ENCODE data around the gene RACGAP1.

Gene RACGAP1

DNA sequence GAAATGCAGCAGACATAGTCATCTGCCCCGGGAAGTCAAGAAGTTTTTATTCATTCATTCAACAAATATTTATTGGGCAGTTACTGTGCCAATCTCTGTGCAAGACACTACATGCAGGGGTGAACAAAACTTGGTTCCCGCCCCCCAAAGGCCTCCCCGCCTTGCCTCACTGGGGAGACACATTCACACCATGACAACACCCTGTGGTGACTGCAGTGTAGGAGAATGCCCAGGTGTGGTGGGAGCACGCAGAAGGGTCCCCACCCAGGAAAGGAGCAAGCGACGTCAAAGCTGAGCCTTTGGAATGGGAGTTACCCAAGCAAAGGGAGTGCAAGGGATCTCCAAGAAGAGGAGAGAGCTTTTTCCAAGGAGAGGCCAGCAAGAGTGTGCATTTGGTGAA, 54.2 kb downstream of the RACGAP1 start:
- Histone ChIP-seq H3K9ac (ENCODE audit: low read length) (no peak overlapping the region), H3K4me3 (ENCODE audit: low read length) (no peak overlapping the region), H3K9me3 (ENCODE audit: control insufficient read depth, low read length) (no peaks in the 10 kb centered on the region), H3K36me3 (ENCODE audit: control insufficient read depth, insufficient read depth, low read length, severe bottlenecking) (no peaks in the 10 kb centered on the region), H3K27me3 (replicated peaks; ENCODE audit: control insufficient read depth, insufficient read depth, low read length) (peaks cover 46% of the 10 kb centered on the region), H3K4me1 (ENCODE audit: control insufficient read depth, insufficient read depth, low read length) (peaks cover 8% of the 10 kb centered on the region)
- no peak for DNase-seq (ENCODE audit: low read depth)

DNA sequence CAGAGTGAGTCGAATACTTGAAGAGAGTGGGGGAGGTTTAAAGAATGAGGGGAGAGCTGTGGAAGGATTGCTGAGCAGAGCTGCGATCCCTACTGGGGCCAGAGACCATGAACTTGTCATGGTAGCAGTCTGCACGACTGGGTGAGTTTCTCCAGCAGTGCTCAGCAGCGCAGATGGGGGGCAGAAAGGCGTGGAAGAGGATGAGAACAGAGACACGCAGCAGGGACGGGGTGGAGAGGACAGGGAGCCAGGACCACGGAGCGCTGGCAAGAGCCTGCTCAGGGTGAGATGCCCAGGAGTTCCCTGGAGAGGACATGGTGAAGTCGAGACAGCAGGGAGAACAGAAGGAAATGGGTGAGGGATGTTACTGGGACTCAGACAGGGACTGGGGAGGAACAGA, 54.6 kb downstream of the RACGAP1 start:
- DNase-seq (ENCODE audit: low read depth): no peak
- Histone ChIP-seq H3K27me3 (replicated peaks; ENCODE audit: control insufficient read depth, insufficient read depth, low read length) (peaks cover 42% of the 10 kb centered on the region), H3K4me3 (ENCODE audit: low read length) (no peak overlapping the region)

DNA sequence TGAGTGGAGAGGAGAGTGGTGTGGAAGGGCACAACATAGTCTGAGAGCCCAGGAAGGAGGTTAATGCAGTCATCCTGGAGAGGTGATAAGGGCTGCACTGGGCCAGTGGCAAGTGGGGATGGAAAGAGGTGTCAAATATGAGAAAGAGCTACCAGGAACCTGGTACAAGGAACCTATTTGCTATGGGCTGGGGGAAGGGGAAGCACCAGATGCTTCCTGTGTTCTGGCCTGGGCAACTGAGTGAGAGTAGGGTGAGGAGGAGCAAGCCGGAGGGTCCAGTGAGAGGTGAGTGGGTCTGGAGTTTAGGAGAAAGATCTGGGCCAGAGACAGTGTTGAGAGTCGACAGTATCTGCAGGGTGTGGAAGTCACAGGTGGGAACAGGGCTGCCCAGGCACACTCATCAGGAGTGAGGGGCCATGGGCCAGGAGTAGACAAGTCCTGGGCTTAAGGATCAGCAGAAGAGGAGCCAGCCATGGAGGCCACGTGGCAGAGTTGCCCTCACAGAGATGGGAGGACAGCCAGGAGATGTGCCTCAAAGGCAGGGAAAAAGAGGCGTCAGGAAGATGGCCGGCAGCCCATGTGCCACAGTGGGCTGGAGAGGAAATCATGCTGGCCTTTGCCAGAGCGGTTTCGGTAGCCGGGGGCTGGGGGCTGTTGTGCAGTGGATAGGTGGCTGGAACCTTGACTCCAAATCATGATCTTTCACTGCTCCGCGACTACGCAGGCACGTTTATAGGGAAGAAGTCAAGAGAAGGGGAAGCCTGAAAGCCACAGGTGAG, 55.5 kb downstream of the RACGAP1 start:
- Histone ChIP-seq H3K27me3 (replicated peaks; ENCODE audit: control insufficient read depth, insufficient read depth, low read length) (peaks cover 39% of the 10 kb centered on the region), H3K9me3 (ENCODE audit: control insufficient read depth, low read length) (no peaks in the 10 kb centered on the region), H3K4me3 (ENCODE audit: low read length) (no peak overlapping the region), H3K4me1 (ENCODE audit: control insufficient read depth, insufficient read depth, low read length) (peaks cover 7% of the 10 kb centered on the region), H3K9ac (ENCODE audit: low read length) (no peak overlapping the region), H3K36me3 (ENCODE audit: control insufficient read depth, insufficient read depth, low read length, severe bottlenecking) (no peaks in the 10 kb centered on the region)
- DNase-seq (ENCODE audit: low read depth): no peak

More for the DNA sequence above, 54.6 kb downstream of the RACGAP1 start:
- Histone ChIP-seq H3K9ac (ENCODE audit: low read length) (no peak overlapping the region), H3K9me3 (ENCODE audit: control insufficient read depth, low read length) (no peaks in the 10 kb centered on the region), H3K36me3 (ENCODE audit: control insufficient read depth, insufficient read depth, low read length, severe bottlenecking) (no peaks in the 10 kb centered on the region), H3K4me1 (ENCODE audit: control insufficient read depth, insufficient read depth, low read length) (peaks cover 8% of the 10 kb centered on the region)

DNA sequence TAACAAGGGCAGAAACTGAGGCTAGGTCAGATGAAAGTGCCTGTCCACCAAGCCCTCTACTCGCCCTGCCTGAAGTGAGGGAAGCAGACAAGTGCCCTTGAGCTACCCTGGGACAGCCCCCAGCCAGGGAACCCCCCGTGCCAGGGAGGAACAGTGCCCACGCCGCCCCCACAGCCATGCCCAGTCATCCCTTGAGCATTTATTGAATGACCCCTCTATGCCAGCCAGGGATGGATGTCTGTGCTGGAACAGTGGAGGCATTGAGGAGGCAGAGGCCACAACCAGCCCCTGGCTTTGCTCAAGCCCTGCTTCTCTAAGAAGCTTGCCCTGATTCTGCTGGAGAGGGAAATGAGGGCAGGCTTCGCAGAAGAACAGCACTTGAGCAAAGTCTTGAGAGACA, 56.3 kb downstream of the RACGAP1 start:
- H3K27me3 ChIP-seq (replicated peaks; ENCODE audit: control insufficient read depth, insufficient read depth, low read length): peaks cover 43% of the 10 kb centered on the region
- H3K4me3 ChIP-seq (ENCODE audit: low read length): no peak overlapping the region
- no peaks in the 10 kb centered on the region for H3K9me3 ChIP-seq (ENCODE audit: control insufficient read depth, low read length)
- no peak for DNase-seq (ENCODE audit: low read depth)
- peaks cover 4% of the 10 kb centered on the region for H3K4me1 ChIP-seq (ENCODE audit: control insufficient read depth, insufficient read depth, low read length)
- H3K36me3 ChIP-seq (ENCODE audit: control insufficient read depth, insufficient read depth, low read length, severe bottlenecking): no peaks in the 10 kb centered on the region
- H3K9ac ChIP-seq (ENCODE audit: low read length): no peak overlapping the region

DNA sequence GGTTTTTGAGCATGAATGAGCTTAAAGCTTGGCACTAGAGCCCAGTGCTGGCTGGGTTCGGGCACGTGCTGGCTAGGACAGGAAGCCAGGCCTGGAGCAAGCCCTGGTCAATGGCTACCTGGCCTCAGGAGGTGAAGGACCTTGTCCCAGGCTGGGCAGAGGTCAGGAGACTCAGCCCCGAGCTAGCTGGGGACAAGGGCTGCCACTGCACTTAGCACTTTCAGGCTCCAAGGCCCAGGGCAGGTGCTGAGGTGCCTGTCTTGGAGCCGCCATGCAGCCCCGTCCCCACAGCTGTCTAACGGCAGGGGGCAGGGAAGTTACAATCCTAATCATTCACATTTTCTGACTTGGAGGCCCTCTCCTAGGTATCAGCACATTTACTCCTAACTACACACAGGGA, 56.8 kb downstream of the RACGAP1 start:
- H3K4me1 ChIP-seq (ENCODE audit: control insufficient read depth, insufficient read depth, low read length): peaks cover 4% of the 10 kb centered on the region
- no peaks in the 10 kb centered on the region for H3K9me3 ChIP-seq (ENCODE audit: control insufficient read depth, low read length)
- no peak overlapping the region for H3K9ac ChIP-seq (ENCODE audit: low read length)
- no peak overlapping the region for H3K4me3 ChIP-seq (ENCODE audit: low read length)
- no peaks in the 10 kb centered on the region for H3K36me3 ChIP-seq (ENCODE audit: control insufficient read depth, insufficient read depth, low read length, severe bottlenecking)
- no peak for DNase-seq (ENCODE audit: low read depth)
- peaks cover 47% of the 10 kb centered on the region for H3K27me3 ChIP-seq (replicated peaks; ENCODE audit: control insufficient read depth, insufficient read depth, low read length)

DNA sequence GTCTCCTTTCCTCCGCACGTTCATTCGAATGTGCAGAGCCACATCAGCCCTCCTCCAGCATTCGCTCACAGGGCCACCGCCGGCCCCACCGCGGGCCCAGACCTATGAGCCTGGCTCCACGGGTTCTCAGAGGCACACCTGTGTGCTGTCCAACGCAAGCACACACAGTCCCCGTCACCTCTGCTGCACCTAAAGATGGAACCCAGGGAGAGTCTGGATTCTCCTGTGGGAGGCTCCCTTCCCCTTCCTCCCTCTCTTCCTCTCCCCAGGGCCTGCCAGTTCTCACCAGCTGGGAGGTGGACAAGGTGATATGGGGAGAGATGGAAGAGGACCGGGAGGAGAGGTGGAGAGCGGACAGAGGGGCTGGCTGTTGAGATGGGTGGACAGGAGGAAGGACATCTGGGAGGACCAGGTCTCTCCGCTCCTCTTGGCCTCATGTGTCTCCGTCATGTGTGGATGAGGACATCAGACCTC, 57.5 kb downstream of the RACGAP1 start:
- Histone ChIP-seq H3K4me3 (ENCODE audit: low read length) (peak overlapping the region; percentile 42), H3K27me3 (replicated peaks; ENCODE audit: control insufficient read depth, insufficient read depth, low read length) (peaks cover 47% of the 10 kb centered on the region)

DNA sequence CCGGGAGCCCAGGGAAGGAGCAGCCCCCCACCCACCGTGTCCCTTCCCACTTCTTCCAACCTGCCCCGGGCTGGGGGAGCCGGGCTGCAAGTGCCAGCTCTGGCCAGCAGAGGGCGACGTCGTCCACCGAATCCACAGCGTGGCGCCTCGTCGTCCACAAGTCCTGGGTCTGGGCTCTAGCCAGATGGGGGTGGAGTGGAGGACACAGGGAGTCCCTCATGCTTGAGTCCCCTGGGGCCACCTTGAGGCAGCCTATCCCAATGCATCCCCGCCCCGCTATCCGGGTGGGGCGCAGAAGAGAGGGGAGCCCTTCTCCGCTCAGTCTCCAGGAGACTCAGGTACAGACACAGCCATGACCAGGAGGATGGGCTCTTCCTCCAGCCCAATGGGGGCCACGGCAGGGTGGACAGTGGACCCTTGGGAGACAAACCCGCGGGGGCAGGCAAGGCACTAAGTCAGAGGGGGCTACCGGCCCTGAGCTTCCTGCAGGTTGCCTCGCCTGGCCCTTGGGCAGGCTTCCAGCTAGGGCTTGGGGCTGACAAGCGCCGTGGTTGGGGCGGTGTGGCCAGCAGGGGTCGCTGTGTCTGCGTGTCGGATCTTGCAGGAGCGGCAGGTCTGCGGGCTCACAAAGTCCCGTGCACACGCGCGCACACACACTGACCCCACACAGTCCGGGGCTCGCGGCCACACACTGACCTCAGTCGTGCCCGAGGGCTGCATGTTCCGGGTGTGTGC, 58.1 kb downstream of the RACGAP1 start:
- Histone ChIP-seq H3K4me3 (ENCODE audit: low read length) (peak overlapping the region; percentile 42), H3K27me3 (replicated peaks; ENCODE audit: control insufficient read depth, insufficient read depth, low read length) (peaks cover 47% of the 10 kb centered on the region), H3K36me3 (ENCODE audit: control insufficient read depth, insufficient read depth, low read length, severe bottlenecking) (no peaks in the 10 kb centered on the region), H3K9me3 (ENCODE audit: control insufficient read depth, low read length) (no peaks in the 10 kb centered on the region), H3K9ac (ENCODE audit: low read length) (no peak overlapping the region), H3K4me1 (ENCODE audit: control insufficient read depth, insufficient read depth, low read length) (peaks cover 4% of the 10 kb centered on the region)
- DNase-seq (ENCODE audit: low read depth): peak; percentile 91

More for the DNA sequence above, 57.5 kb downstream of the RACGAP1 start:
- Histone ChIP-seq H3K4me1 (ENCODE audit: control insufficient read depth, insufficient read depth, low read length) (peaks cover 4% of the 10 kb centered on the region), H3K9ac (ENCODE audit: low read length) (no peak overlapping the region), H3K36me3 (ENCODE audit: control insufficient read depth, insufficient read depth, low read length, severe bottlenecking) (no peaks in the 10 kb centered on the region), H3K9me3 (ENCODE audit: control insufficient read depth, low read length) (no peaks in the 10 kb centered on the region)
- DNase-seq (ENCODE audit: low read depth): no peak

DNA sequence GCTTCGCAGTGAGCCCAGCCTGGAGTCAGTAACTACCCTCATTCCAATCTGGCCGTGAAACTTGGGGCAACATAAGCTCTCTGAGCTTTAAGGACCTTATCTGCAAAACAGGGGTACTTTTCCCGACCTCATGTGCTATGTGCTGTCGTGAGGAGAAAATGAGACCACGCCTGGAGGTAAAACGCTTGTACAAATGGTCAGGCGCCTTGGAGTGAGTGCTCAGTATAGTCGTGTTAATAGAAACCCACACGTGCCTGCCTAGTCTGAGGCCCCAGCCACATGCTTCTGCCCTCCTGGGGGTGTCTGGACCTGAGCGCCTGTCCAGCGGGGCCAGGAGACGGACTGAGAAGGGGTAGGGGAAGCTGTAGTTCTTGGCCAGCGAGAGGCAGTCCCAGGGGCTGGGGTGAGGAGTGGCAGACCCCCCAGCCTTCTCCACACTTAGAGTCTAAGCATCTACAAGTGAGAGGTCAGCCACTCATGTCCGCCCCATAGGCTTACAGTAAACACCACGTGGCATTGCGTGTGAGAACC, 58.7 kb downstream of the RACGAP1 start:
- Histone ChIP-seq H3K9ac (ENCODE audit: low read length) (no peak overlapping the region), H3K27me3 (replicated peaks; ENCODE audit: control insufficient read depth, insufficient read depth, low read length) (peaks cover 50% of the 10 kb centered on the region), H3K4me3 (ENCODE audit: low read length) (no peak overlapping the region), H3K9me3 (ENCODE audit: control insufficient read depth, low read length) (no peaks in the 10 kb centered on the region), H3K4me1 (ENCODE audit: control insufficient read depth, insufficient read depth, low read length) (peaks cover 4% of the 10 kb centered on the region), H3K36me3 (ENCODE audit: control insufficient read depth, insufficient read depth, low read length, severe bottlenecking) (no peaks in the 10 kb centered on the region)
- no peak for DNase-seq (ENCODE audit: low read depth)

DNA sequence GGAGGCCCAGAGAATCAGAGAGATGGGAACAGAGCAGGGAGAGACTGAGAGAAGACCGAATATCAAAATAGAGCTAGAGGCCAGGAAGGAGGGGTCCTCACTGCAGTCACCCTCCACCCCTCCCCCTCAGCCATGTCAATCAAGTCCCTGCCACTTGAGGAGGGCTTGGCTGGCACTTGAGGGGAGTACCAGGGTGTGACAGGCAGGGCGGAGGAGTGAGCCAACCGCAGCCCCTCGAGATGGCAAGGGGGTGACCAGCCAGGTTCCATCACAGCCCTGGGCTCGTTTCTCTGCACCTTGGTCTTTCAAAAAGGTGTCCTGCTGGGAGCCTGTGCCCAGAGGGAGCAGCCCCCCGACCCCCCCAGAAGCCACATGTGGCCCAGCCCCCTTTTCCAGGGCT, 59.5 kb downstream of the RACGAP1 start:
- Histone ChIP-seq H3K4me1 (ENCODE audit: control insufficient read depth, insufficient read depth, low read length) (peaks cover 4% of the 10 kb centered on the region), H3K27me3 (replicated peaks; ENCODE audit: control insufficient read depth, insufficient read depth, low read length) (peaks cover 50% of the 10 kb centered on the region), H3K9ac (ENCODE audit: low read length) (no peak overlapping the region), H3K36me3 (ENCODE audit: control insufficient read depth, insufficient read depth, low read length, severe bottlenecking) (no peaks in the 10 kb centered on the region), H3K4me3 (ENCODE audit: low read length) (no peak overlapping the region), H3K9me3 (ENCODE audit: control insufficient read depth, low read length) (no peaks in the 10 kb centered on the region)
- no peak for DNase-seq (ENCODE audit: low read depth)

DNA sequence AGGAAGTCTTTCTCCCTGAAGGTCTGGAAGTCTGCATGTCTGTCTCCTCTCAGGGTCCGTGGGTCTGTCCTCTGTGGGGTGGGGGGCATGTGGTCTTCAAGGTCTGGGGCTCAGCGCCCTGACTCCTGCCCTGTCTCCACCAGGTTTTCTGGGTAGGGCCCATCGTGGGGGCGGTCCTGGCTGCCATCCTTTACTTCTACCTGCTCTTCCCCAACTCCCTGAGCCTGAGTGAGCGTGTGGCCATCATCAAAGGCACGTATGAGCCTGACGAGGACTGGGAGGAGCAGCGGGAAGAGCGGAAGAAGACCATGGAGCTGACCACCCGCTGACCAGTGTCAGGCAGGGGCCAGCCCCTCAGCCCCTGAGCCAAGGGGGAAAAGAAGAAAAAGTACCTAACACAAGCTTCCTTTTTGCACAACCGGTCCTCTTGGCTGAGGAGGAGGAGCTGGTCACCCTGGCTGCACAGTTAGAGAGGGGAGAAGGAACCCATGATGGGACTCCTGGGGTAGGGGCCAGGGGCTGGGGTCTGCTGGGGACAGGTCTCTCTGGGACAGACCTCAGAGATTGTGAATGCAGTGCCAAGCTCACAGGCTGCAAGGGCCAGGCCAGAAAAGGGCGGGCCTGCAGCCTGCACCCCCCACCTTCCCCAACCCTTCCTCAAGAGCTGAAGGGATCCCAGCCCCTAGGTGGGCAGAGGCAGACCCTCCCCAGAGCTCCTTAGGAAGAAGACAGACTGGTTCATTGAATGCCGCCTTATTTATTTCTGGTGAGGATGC, 60.3 kb downstream of the RACGAP1 start:
- no peak for DNase-seq (ENCODE audit: low read depth)
- H3K9me3 ChIP-seq (ENCODE audit: control insufficient read depth, low read length): no peaks in the 10 kb centered on the region
- no peaks in the 10 kb centered on the region for H3K36me3 ChIP-seq (ENCODE audit: control insufficient read depth, insufficient read depth, low read length, severe bottlenecking)
- peaks cover 4% of the 10 kb centered on the region for H3K4me1 ChIP-seq (ENCODE audit: control insufficient read depth, insufficient read depth, low read length)
- no peak overlapping the region for H3K9ac ChIP-seq (ENCODE audit: low read length)
- no peak overlapping the region for H3K4me3 ChIP-seq (ENCODE audit: low read length)
- H3K27me3 ChIP-seq (replicated peaks; ENCODE audit: control insufficient read depth, insufficient read depth, low read length): peaks cover 50% of the 10 kb centered on the region

All from adipocyte (in vitro differentiated cells).